A549 (cell line): ENCODE data around the gene STAMBPL1. TPM values are rescaled to one million over a fixed set of nuclear protein-coding genes. Genes with fewer than 3 reads are reported as not detected.

Experiments used
- ATAC-seq, 2 experiments: fragments of 200-7000 bp in 1 of 2; fragments of >200 bp in 1 of 2; cut with Nextera tagmentation in 1 of 2; cut with Tn5 transposase in 1 of 2; 3 replicates each; pipeline versions ENCODE4 v1.8.0 to v1.9.1; 2018 to 2020; ENCODE audit warnings: mild to moderate bottlenecking in 1 of 2, moderate library complexity in 1 of 2
- CTCF ChIA-PET: fragments of 300-600 bp; sonication (Branson Sonifier 250); formaldehyde crosslinking; extraction: SDS; loops from one replicate; lab custom pipeline; 2021; ENCODE audit warnings: antibody characterized with exemption, inconsistent platforms; lab: Yijun Ruan, JAX
- POLR2A ChIA-PET: fragments of 350-600 bp; formaldehyde crosslinking; extraction: SDS; loops from one replicate; lab custom pipeline; 2021; ENCODE audit warnings: antibody characterized with exemption, inconsistent platforms; lab: Yijun Ruan, JAX
- DNase-seq, 2 experiments: peaks; one replicate each; pipeline versions ENCODE4 v3.0.0 to v3.0.0-alpha.2; 2011 to 2016; ENCODE audit warnings: low read depth in 1 of 2, low spot score in 1 of 2
- FAIRE-seq: peaks from 2 replicates; lab custom pipeline; 2011; peaks lifted over from hg19 to GRCh38; lab: Jason Lieb, UNC
- H3K27ac ChIP-seq, 2 experiments: fragments of >200 bp; sonication (Bioruptor Twin); formaldehyde crosslinking; 3 replicates each; pipeline ENCODE4 v1.5.1; 2016 to 2017
- H3K4me1 ChIP-seq: fragments of >200 bp; sonication (Bioruptor Twin); formaldehyde crosslinking; 3 replicates; pipeline ENCODE4 v1.6.1; 2016
- H3K4me2 ChIP-seq: fragments of >200 bp; sonication (Bioruptor Twin); formaldehyde crosslinking; 3 replicates; pipeline ENCODE4 v1.6.1; 2016
- H3K4me3 ChIP-seq: fragments of >200 bp; sonication (Bioruptor Twin); formaldehyde crosslinking; 3 replicates; pipeline ENCODE4 v1.5.1; 2016
- H3K9me3 ChIP-seq: fragments of >200 bp; sonication (Bioruptor Twin); formaldehyde crosslinking; 3 replicates; pipeline ENCODE4 v1.6.1; 2016
- CEBPB ChIP-seq, 2 experiments: fragments of >200 bp in 1 of 2; sonication (Bioruptor Twin) in 1 of 2; formaldehyde crosslinking in 1 of 2; IDR thresholded peaks; 2 replicates each; pipeline ENCODE4 v1.6.1; 2012 to 2016
- CHD2 ChIP-seq: fragments of 150-350 bp; IDR thresholded peaks from 2 replicates; pipeline ENCODE4 v1.6.1; 2014; ENCODE audit warnings: low read length; ENCODE audit not compliant: partially characterized antibody
- EHMT2 ChIP-seq: fragments of 200-600 bp; sonication (generic); IDR thresholded peaks from 2 replicates; pipeline ENCODE4 v1.6.1; 2016; ENCODE audit warnings: antibody characterized with exemption, low read depth, mild to moderate bottlenecking, moderate library complexity
- EP300 ChIP-seq, 2 experiments: fragments of >200 bp; sonication (Bioruptor Twin); formaldehyde crosslinking; IDR thresholded peaks; 2 replicates in 1 of 2; 3 replicates in 1 of 2; pipeline ENCODE4 v1.6.1; 2016 to 2017
- FOSB ChIP-seq: fragments of 250-450 bp; sonication (Bioruptor Pico); IDR thresholded peaks from 2 replicates; pipeline ENCODE4 v1.5.0; 2020; ENCODE audit warnings: mild to moderate bottlenecking, moderate library complexity
- HOXB5 ChIP-seq: fragments of 250-450 bp; sonication (Bioruptor Pico); IDR thresholded peaks from 2 replicates; pipeline ENCODE4 v1.5.0; 2020; ENCODE audit warnings: mild to moderate bottlenecking, moderate library complexity
- JUNB ChIP-seq: fragments of >200 bp; sonication (Bioruptor Twin); formaldehyde crosslinking; IDR thresholded peaks from 2 replicates; pipeline ENCODE4 v1.6.1; 2016
- KDM1A ChIP-seq: fragments of 200-600 bp; sonication (generic); IDR thresholded peaks from 2 replicates; pipeline ENCODE4 v1.6.1; 2016; ENCODE audit warnings: low read depth, mild to moderate bottlenecking
- KDM5A ChIP-seq: fragments of 200-600 bp; sonication (generic); IDR thresholded peaks from 2 replicates; pipeline ENCODE4 v1.6.1; 2016; ENCODE audit warnings: antibody characterized with exemption, mild to moderate bottlenecking
- MAZ ChIP-seq: fragments of 150-350 bp; IDR thresholded peaks from 2 replicates; pipeline ENCODE4 v1.6.1; 2014; ENCODE audit warnings: antibody characterized with exemption, low read depth, low read length, borderline replicate concordance
- POLR2A ChIP-seq: IDR thresholded peaks from 2 replicates; pipeline ENCODE4 v1.6.1; 2012; ENCODE audit warnings: mild to moderate bottlenecking, low read length
- RAD21 ChIP-seq, 2 experiments: fragments of >200 bp in 1 of 2; sonication (Bioruptor Twin) in 1 of 2; formaldehyde crosslinking in 1 of 2; IDR thresholded peaks in 1 of 2; conservative IDR thresholded peaks in 1 of 2; 2 replicates in 1 of 2; 3 replicates in 1 of 2; pipeline ENCODE4 v1.6.1; 2012 to 2018; ENCODE audit warnings: inconsistent platforms in 1 of 2
- RARB ChIP-seq: fragments of 250-450 bp; sonication (Bioruptor Pico); IDR thresholded peaks from 2 replicates; pipeline ENCODE4 v1.8.0; 2021; ENCODE audit warnings: mild to moderate bottlenecking, moderate library complexity
- SMC3 ChIP-seq: fragments of >200 bp; sonication (Bioruptor Twin); formaldehyde crosslinking; IDR thresholded peaks from 3 replicates; pipeline ENCODE4 v1.6.1; 2018; ENCODE audit warnings: inconsistent platforms
- TP53 ChIP-seq: fragments of 250-450 bp; sonication (Bioruptor Pico); IDR thresholded peaks from 2 replicates; pipeline ENCODE4 v1.5.0; 2021; ENCODE audit warnings: mild to moderate bottlenecking, moderate library complexity
- ZNF302 ChIP-seq: fragments of 250-450 bp; sonication (Bioruptor Pico); IDR thresholded peaks from 2 replicates; pipeline ENCODE4 v1.9.0; 2021; ENCODE audit warnings: inconsistent platforms, mild to moderate bottlenecking, moderate library complexity
- ZSCAN20 ChIP-seq: fragments of 250-450 bp; sonication (Bioruptor Pico); IDR thresholded peaks from 2 replicates; pipeline ENCODE4 v1.8.0; 2022; ENCODE audit warnings: mild to moderate bottlenecking, moderate library complexity
- WGBS: methylation state at CpG from one replicate; pipeline ENCODE4 v1.1.6; 2017; ENCODE audit errors: missing lambda C conversion rate; 5-methylcytosine and 5-hydroxymethylcytosine counted together
- polyA plus RNA-seq, 4 experiments: library from polyadenylated mRNA; depleted of rRNA in 3 of 4; stranded (reverse); fragments of >200 nt; fragmentation: RNase III in 1 of 4; extraction: RNeasy Plus Mini Kit Qiagen cat#74134 plus additional on column Dnase treatment in 1 of 4; gene quantifications; 2 replicates in 3 of 4; 3 replicates in 1 of 4; pipeline ENCODE4 v1.2.3, GENCODE V29; 2011 to 2017
- TF ChIP-seq, protein P1 (sequence below): IDR thresholded peaks from 2 replicates; pipeline ENCODE4 v1.6.1; 2012; ENCODE audit warnings: low read depth, borderline replicate concordance
- TF ChIP-seq, protein P2 (sequence below): fragments of 450-650 bp; IDR thresholded peaks from 2 replicates; pipeline ENCODE4 v1.6.1; 2014; ENCODE audit warnings: antibody characterized with exemption
- TF ChIP-seq, protein P3 (sequence below): fragments of >200 bp; sonication (Bioruptor Twin); formaldehyde crosslinking; IDR thresholded peaks from 2 replicates; pipeline ENCODE4 v1.6.1; 2016
- TF ChIP-seq, protein P4 (sequence below): fragments of 250-450 bp; sonication (Bioruptor Pico); IDR thresholded peaks from 2 replicates; pipeline ENCODE4 v1.5.0; 2021; ENCODE audit warnings: mild to moderate bottlenecking, moderate library complexity, borderline replicate concordance
- TF ChIP-seq, protein P5 (sequence below): IDR thresholded peaks from 2 replicates; pipeline ENCODE4 v1.6.1; 2012

The STAMBPL1 gene
- polyA plus RNA-seq, 2 of the 4 experiments (the other 2 are of a cell fraction), result 29.0 to 32.1 TPM

DNA sequence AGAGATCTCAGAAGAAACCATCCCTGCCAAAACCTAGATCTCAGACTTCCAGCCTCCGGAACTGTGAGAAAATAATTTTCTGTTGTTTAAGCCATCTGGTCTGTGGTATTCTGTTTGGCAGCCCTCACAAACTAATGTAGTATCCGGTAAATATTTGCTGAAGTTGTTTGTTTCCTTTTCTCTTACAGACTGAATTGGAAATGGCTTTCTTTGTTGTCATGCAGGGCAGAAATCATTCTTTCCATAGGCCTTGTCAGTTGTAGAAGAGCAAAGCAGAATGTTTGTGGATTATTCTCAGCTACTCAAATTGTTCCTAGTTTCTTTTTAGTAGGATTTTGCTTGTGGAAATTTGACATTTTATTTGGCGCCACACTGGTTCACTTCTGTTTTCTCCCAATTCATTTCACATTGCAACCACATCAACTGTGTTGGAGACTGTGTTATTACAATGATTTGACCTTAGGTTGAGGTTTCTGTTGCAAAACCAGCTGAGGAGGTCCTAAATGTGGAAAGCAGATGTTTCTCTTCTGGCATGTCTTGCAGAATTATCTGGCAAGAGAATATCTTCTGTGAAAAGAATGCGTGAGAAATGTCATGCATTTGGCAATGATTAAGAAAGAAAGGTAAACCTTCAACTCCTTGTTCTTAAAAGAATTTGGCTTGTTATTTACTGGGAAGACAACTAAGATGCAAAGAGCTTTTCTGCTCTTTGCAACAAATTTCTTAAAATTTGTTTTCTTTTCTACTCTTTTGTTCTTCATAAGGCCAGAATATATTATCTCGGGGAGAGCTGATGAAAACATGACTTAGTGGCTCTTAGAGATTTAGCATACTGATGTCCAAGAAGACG is 46.7 kb downstream of the STAMBPL1 start:
- DNase-seq, result no peak
- H3K9me3 ChIP-seq, result no peaks in the 10 kb centered on the region
- TF ChIP-seq MAZ (no peak), CHD2 (no peak), CEBPB (IDR thresholded peaks at IDR 0.05) (no peak)
- 83% methylated on average over 6 of the region's 6 CpGs for WGBS
- H3K4me2 ChIP-seq, result no peak overlapping the region
- no peak for ATAC-seq
- FAIRE-seq, result no peak
- POLR2A ChIA-PET, result no interaction called here
- H3K4me3 ChIP-seq, result no peak overlapping the region
- no peaks in the 10 kb centered on the region for H3K4me1 ChIP-seq
- CTCF ChIA-PET, result interaction anchor here (0.7 to 9.3 kb wide), 7 partner anchors 8 to 362 kb away, joined by 3 to 397 read pairs (median 4); partner anchors contain the start of gene ANKRD22
- H3K27ac ChIP-seq, result no peak overlapping the region

DNA sequence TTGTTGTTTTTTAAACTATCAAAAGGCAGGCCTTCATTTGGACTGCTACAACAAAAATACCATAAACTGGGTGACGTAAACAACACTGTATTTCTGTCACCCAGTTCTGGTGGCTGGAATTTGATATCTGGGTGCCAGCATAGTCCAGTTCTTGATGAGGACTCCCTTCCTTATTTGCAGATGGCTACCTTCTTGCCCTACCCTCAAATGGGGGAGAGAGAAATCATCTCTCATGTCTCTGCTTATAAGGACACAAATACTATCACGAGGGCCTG is 47.3 kb downstream of the STAMBPL1 start:
- 100% methylated on average over 2 of the region's 2 CpGs for WGBS
- DNase-seq (no peak), FAIRE-seq (no peak), ATAC-seq (no peak)
- Histone ChIP-seq H3K9me3 (no peaks in the 10 kb centered on the region), H3K4me1 (peaks cover 3% of the 10 kb centered on the region)
- CTCF ChIA-PET, result interaction anchor here (0.7 to 9.3 kb wide), 5 partner anchors 20 to 362 kb away, joined by 3 to 397 read pairs (median 4); partner anchors contain the start of gene ANKRD22
- no peak for TF ChIP-seq EP300 (IDR thresholded peaks at IDR 0.05)
- TF ChIP-seq RARB (CRISPR knock-in tag), result no peak
- TF ChIP-seq, protein P1, sequence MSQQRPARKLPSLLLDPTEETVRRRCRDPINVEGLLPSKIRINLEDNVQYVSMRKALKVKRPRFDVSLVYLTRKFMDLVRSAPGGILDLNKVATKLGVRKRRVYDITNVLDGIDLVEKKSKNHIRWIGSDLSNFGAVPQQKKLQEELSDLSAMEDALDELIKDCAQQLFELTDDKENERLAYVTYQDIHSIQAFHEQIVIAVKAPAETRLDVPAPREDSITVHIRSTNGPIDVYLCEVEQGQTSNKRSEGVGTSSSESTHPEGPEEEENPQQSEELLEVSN, result no peak
- TF ChIP-seq, all 56 proteins: peak for 0
- no peak overlapping the region for H3K4me2 ChIP-seq
- no peak overlapping the region for H3K4me3 ChIP-seq
- no peak overlapping the region for H3K27ac ChIP-seq
- POLR2A ChIA-PET, result no interaction called here

DNA sequence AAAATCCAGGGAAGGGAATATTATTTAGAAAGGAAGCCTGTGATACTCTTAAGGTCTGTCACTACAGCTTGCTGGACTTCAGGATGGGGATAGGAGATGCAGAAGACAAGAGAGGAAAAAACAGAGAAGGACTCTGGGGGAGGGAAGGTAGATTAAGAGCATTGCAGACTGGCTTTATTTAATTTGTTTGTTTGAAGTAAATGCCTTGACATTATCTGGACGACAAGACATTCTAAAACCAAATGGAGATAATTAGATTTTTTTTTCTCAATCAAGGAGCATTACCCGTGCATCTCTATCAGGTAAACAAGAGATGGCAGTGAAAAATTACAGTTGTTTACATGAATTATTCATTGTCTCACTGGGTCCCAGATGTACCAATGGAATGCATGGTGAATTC is 48.2 kb downstream of the STAMBPL1 start:
- POLR2A ChIA-PET, result no interaction called here
- CTCF ChIA-PET, result interaction anchor here (1.0 to 9.3 kb wide), 4 partner anchors 21 to 364 kb away, joined by 3 to 397 read pairs (median 10); no protein-coding TSS in a partner anchor
- ATAC-seq (no peak), DNase-seq (no peak), FAIRE-seq (no peak)
- no peak overlapping the region for H3K27ac ChIP-seq
- no peak overlapping the region for H3K4me3 ChIP-seq
- H3K9me3 ChIP-seq, result no peaks in the 10 kb centered on the region
- TF ChIP-seq SMC3 (no peak), KDM5A (no peak), RAD21 (conservative IDR thresholded peaks at IDR 0.05 in 1 of 2, IDR thresholded peaks at IDR 0.05 in 1 of 2) (no peak), KDM1A (no peak), EHMT2 (no peak), FOSB (CRISPR knock-in tag) (no peak), EP300 (IDR thresholded peaks at IDR 0.05) (no peak), ZSCAN20 (CRISPR knock-in tag) (no peak)
- TF ChIP-seq, protein P2, sequence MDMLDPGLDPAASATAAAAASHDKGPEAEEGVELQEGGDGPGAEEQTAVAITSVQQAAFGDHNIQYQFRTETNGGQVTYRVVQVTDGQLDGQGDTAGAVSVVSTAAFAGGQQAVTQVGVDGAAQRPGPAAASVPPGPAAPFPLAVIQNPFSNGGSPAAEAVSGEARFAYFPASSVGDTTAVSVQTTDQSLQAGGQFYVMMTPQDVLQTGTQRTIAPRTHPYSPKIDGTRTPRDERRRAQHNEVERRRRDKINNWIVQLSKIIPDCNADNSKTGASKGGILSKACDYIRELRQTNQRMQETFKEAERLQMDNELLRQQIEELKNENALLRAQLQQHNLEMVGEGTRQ, result no peak
- TF ChIP-seq, protein P3, sequence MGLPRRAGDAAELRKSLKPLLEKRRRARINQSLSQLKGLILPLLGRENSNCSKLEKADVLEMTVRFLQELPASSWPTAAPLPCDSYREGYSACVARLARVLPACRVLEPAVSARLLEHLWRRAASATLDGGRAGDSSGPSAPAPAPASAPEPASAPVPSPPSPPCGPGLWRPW, result no peak
- H3K4me2 ChIP-seq, result no peak overlapping the region
- 75% methylated on average over 2 of the region's 2 CpGs for WGBS
- H3K4me1 ChIP-seq, result peaks cover 5% of the 10 kb centered on the region

DNA sequence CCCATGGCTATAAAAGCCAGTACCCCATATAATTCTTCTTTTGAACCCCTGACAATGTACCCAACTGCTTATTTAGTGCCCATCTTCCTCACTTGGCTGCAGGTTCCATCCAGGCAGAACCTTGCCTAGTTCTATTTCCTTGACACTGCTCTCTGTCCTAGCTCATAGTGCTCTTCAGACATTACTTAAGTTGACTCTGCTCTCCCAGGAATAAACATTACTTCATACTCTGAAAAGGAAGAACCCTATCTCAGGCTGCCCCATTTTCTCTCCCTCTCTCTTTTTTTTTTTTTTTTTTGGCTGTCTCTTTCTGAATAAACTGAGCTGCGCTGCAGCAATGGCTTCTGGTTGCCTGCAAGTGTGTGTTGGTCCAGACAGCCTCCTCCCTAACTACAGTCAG is 51.5 kb downstream of the STAMBPL1 start:
- no peaks in the 10 kb centered on the region for H3K9me3 ChIP-seq
- 0 out of 6 replicates have a peak overlapping the region, but pooled peaks of 1 of the 2 experiments have one; percentile 2 for H3K27ac ChIP-seq
- no peak overlapping the region for H3K4me2 ChIP-seq
- peaks cover 8% of the 10 kb centered on the region for H3K4me1 ChIP-seq
- FAIRE-seq (no peak), ATAC-seq (no peak), DNase-seq (no peak)
- ChIA-PET CTCF (interaction anchor here (0.6 to 9.3 kb wide), 20 partner anchors 7 to 650 kb away, joined by 3 to 397 read pairs (median 9); partner anchors contain the start of gene IFIT1), POLR2A (interaction anchor here (0.5 kb wide), 1 partner anchor 15 kb away, joined by 3 read pairs; no protein-coding TSS in a partner anchor)
- WGBS, result 92% methylated on average over 1 of the region's 1 CpG
- H3K4me3 ChIP-seq, result no peak overlapping the region
- no peak for TF ChIP-seq HOXB5 (CRISPR knock-in tag)
- TF ChIP-seq, protein P4, sequence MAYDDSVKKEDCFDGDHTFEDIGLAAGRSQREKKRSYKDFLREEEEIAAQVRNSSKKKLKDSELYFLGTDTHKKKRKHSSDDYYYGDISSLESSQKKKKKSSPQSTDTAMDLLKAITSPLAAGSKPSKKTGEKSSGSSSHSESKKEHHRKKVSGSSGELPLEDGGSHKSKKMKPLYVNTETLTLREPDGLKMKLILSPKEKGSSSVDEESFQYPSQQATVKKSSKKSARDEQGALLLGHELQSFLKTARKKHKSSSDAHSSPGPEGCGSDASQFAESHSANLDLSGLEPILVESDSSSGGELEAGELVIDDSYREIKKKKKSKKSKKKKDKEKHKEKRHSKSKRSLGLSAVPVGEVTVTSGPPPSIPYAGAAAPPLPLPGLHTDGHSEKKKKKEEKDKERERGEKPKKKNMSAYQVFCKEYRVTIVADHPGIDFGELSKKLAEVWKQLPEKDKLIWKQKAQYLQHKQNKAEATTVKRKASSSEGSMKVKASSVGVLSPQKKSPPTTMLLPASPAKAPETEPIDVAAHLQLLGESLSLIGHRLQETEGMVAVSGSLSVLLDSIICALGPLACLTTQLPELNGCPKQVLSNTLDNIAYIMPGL, result no peak
- TF ChIP-seq ZNF302 (CRISPR knock-in tag), result no peak
- no peak for TF ChIP-seq ZSCAN20 (CRISPR knock-in tag)
- no peak for TF ChIP-seq TP53 (CRISPR knock-in tag)
- no peak for TF ChIP-seq POLR2A
- TF ChIP-seq JUNB, result no peak
- TF ChIP-seq, protein P5, sequence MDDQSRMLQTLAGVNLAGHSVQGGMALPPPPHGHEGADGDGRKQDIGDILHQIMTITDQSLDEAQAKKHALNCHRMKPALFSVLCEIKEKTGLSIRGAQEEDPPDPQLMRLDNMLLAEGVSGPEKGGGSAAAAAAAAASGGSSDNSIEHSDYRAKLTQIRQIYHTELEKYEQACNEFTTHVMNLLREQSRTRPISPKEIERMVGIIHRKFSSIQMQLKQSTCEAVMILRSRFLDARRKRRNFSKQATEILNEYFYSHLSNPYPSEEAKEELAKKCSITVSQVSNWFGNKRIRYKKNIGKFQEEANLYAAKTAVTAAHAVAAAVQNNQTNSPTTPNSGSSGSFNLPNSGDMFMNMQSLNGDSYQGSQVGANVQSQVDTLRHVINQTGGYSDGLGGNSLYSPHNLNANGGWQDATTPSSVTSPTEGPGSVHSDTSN, result no peak
- TF ChIP-seq, protein P1, result no peak
- TF ChIP-seq, protein P2, result no peak
